HCT116 (cell line): ENCODE data around the gene SIPA1L3. TPM values are rescaled to one million over a fixed set of nuclear protein-coding genes. Genes with fewer than 3 reads are reported as not detected.

Experiments
- ATAC-seq: fragments of 200-7000 bp; cut with Tn5 transposase; 2 replicates; pipeline ENCODE4 v1.9.1; 2020; ENCODE audit warnings: mild to moderate bottlenecking, moderate library complexity
- BruUV-seq: library from RNA; stranded (reverse); fragments of 400-500 nt; replicated peaks from 2 replicates; lab custom pipeline; 2021; lab: Mats Ljungman, UMichigan
- CTCF ChIA-PET: fragments of 300-600 bp; sonication (Branson Sonifier 250); formaldehyde crosslinking; loops from one replicate; lab custom pipeline; 2021; ENCODE audit warnings: antibody characterized with exemption; lab: Charles Lee
- POLR2A ChIA-PET: fragments of 300-600, 350-600 bp; sonication (Branson Sonifier 250); formaldehyde crosslinking; loops from one replicate; lab custom pipeline; 2021; ENCODE audit warnings: antibody characterized with exemption; lab: Charles Lee
- RAD21 ChIA-PET, 2 experiments: fragments of 300-600 bp; sonication (Branson Sonifier 250); formaldehyde crosslinking; loops; one replicate each; lab custom pipeline; 2023; ENCODE audit warnings: low total read pairs in 2 of 2; ENCODE audit not compliant: uncharacterized antibody in 2 of 2, unreplicated experiment in 2 of 2, low non-redundant PET in 1 of 2; lab: Charles Lee
- DNase-seq: peaks from one replicate; pipeline ENCODE4 v3.0.0-alpha.2; 2010; ENCODE audit warnings: low read depth, low spot score
- H2AFZ ChIP-seq: fragments of 200-600 bp; shearing (Covaris generic), sonication (generic); 2 replicates; pipeline ENCODE4 v1.6.1; 2017; ENCODE audit warnings: low read depth, mixed run types, mixed read lengths, antibody characterized with exemption, low read length; ENCODE audit not compliant: poor library complexity, severe bottlenecking
- H3K27ac ChIP-seq: 2 replicates; pipeline ENCODE4 v1.5.1; 2012; ENCODE audit warnings: low read depth, low read length
- H3K27me3 ChIP-seq: fragments of 200-600 bp; sonication (generic); 2 replicates; pipeline ENCODE4 v1.6.1; 2016; ENCODE audit warnings: mixed run types, low read length, mixed read lengths; ENCODE audit not compliant: insufficient read depth
- H3K36me3 ChIP-seq, 2 experiments: fragments of 200-500 bp in 1 of 2; fragments of 200-600 bp in 1 of 2; sonication (Bioruptor generic) in 1 of 2; sonication (generic) in 1 of 2; 2 replicates each; pipeline versions ENCODE4 v1.5.1 to v1.6.1; 2014 to 2016; ENCODE audit warnings: low read length in 2 of 2, inconsistent platforms in 1 of 2, mixed read lengths in 1 of 2, mixed run types in 1 of 2; ENCODE audit not compliant: insufficient read depth in 2 of 2, control insufficient read depth in 1 of 2
- H3K4me1 ChIP-seq, 2 experiments: fragments of 200-600 bp in 1 of 2; sonication (generic) in 1 of 2; 2 replicates each; pipeline versions ENCODE4 v1.5.1 to v1.6.1; 2012 to 2017; ENCODE audit warnings: low read length in 2 of 2, inconsistent platforms in 1 of 2, mild to moderate bottlenecking in 1 of 2, mixed read lengths in 1 of 2, mixed run types in 1 of 2, moderate library complexity in 1 of 2; ENCODE audit not compliant: insufficient read depth in 2 of 2, control insufficient read depth in 1 of 2
- H3K4me2 ChIP-seq: fragments of 200-600 bp; sonication (generic); 2 replicates; pipeline ENCODE4 v1.6.1; 2017; ENCODE audit warnings: mixed run types, low read length, mixed read lengths
- H3K4me3 ChIP-seq, 2 experiments: fragments of 200-600 bp in 1 of 2; sonication (generic) in 1 of 2; replicated peaks in 1 of 2; 2 replicates each; pipeline ENCODE4 v1.5.1; 2011 to 2016; ENCODE audit warnings: low read length in 2 of 2, control low read depth in 1 of 2, low read depth in 1 of 2, mild to moderate bottlenecking in 1 of 2, mixed read lengths in 1 of 2, mixed run types in 1 of 2
- H3K79me2 ChIP-seq: fragments of 200-600 bp; sonication (generic); 2 replicates; pipeline ENCODE4 v1.6.1; 2017; ENCODE audit warnings: mild to moderate bottlenecking, mixed run types, low read length, moderate library complexity, mixed read lengths; ENCODE audit not compliant: insufficient read depth
- H3K9ac ChIP-seq: fragments of 200-600 bp; sonication (generic); 2 replicates; pipeline ENCODE4 v1.6.1; 2016; ENCODE audit warnings: low read length, mixed read lengths
- H3K9me2 ChIP-seq: fragments of 200-600 bp; sonication (generic), shearing (Covaris generic); 2 replicates; pipeline ENCODE4 v1.6.1; 2017; ENCODE audit warnings: mixed run types, mild to moderate bottlenecking, moderate library complexity; ENCODE audit not compliant: insufficient read depth
- H3K9me3 ChIP-seq, 2 experiments: fragments of 200-500 bp in 1 of 2; fragments of 200-600 bp in 1 of 2; sonication (Bioruptor generic) in 1 of 2; sonication (generic) in 1 of 2; 2 replicates each; pipeline ENCODE4 v1.6.1; 2014 to 2017; ENCODE audit warnings: low read length in 2 of 2, mixed read lengths in 2 of 2, inconsistent platforms in 1 of 2, low read depth in 1 of 2, mild to moderate bottlenecking in 1 of 2, mixed run types in 1 of 2, moderate library complexity in 1 of 2; ENCODE audit not compliant: control insufficient read depth in 1 of 2, insufficient read depth in 1 of 2
- H4K20me1 ChIP-seq: fragments of 200-600 bp; sonication (generic), shearing (Covaris generic); 2 replicates; pipeline ENCODE4 v1.6.1; 2017; ENCODE audit warnings: mixed run types, mild to moderate bottlenecking, moderate library complexity; ENCODE audit not compliant: insufficient read depth
- CBX3 ChIP-seq: IDR thresholded peaks from 2 replicates; pipeline ENCODE4 v1.6.1; 2012; ENCODE audit warnings: low read depth
- CTCF ChIP-seq, 3 experiments: fragments of 200-600 bp in 1 of 3; sonication (generic) in 1 of 3; IDR thresholded peaks in 2 of 3; conservative IDR thresholded peaks in 1 of 3; 2 replicates each; pipeline ENCODE4 v1.5.1; 2012 to 2017; ENCODE audit warnings: low read depth in 2 of 3, low read length in 2 of 3, antibody characterized with exemption in 1 of 3, borderline replicate concordance in 1 of 3, control low read depth in 1 of 3, mild to moderate bottlenecking in 1 of 3, mixed read lengths in 1 of 3, mixed run types in 1 of 3, moderate library complexity in 1 of 3; ENCODE audit not compliant: insufficient read depth in 1 of 3
- EGR1 ChIP-seq: IDR thresholded peaks from 2 replicates; pipeline ENCODE4 v1.6.1; 2012; ENCODE audit warnings: low read depth
- FOSL1 ChIP-seq: IDR thresholded peaks from 2 replicates; pipeline ENCODE4 v1.6.1; 2012; ENCODE audit warnings: low read depth
- JUND ChIP-seq: IDR thresholded peaks from 2 replicates; pipeline ENCODE4 v1.6.1; 2012
- REST ChIP-seq: IDR thresholded peaks from 2 replicates; pipeline ENCODE4 v1.6.1; 2012; ENCODE audit warnings: low read depth
- SIN3A ChIP-seq: IDR thresholded peaks from 2 replicates; pipeline ENCODE4 v1.6.1; 2012; ENCODE audit warnings: low read depth
- TCF7L2 ChIP-seq: IDR thresholded peaks from 2 replicates; pipeline ENCODE4 v1.7.0; 2011; ENCODE audit warnings: borderline replicate concordance, inconsistent platforms; ENCODE audit not compliant: insufficient read depth, insufficient read length; ENCODE audit errors: extremely low read depth
- intact Hi-C: fragments of 100-400 bp; cut with micrococcal nuclease; formaldehyde crosslinking; loops from 2 replicates; pipeline ENCODE4 v1.10.0; 2022
- total RNA-seq: library from RNA; stranded (reverse); gene quantifications from one replicate; pipeline ENCODE4 v1.2.1, GENCODE V29; 2021; ENCODE audit not compliant: unreplicated experiment

The SIPA1L3 gene
- total RNA-seq, 1 experiment from 2014 or later = 41.8 TPM

- Histone ChIP-seq H3K9ac (0 out of 2 replicates have a peak overlapping the region, but pooled peaks have one; percentile 2), H3K4me3 (no peak overlapping the region), H3K9me2 (no peaks in the 10 kb centered on the region), H3K4me2 (0 out of 2 replicates have a peak overlapping the region, but pooled peaks have one; percentile 11), H3K27me3 (no peaks in the 10 kb centered on the region), H3K36me3 (no peaks in the 10 kb centered on the region), H3K27ac (no peak overlapping the region), H4K20me1 (no peaks in the 10 kb centered on the region), H3K9me3 (no peaks in the 10 kb centered on the region), H3K4me1 (peaks cover 45 to 79% of the 10 kb centered on the region in 2 experiments), H2AFZ (no peak overlapping the region), H3K79me2 (peaks cover 88% of the 10 kb centered on the region)
- DNase-seq = no peak
- ATAC-seq = no peak
- no TSS peak for BruUV-seq
- POLR2A ChIA-PET = no interaction called here
- CTCF ChIA-PET = no interaction called here
- intact Hi-C loops = loop anchor here (10.0 kb wide), 1 partner anchor 49 kb away; no protein-coding TSS in a partner anchor
- no peak for TF ChIP-seq JUND
- TF ChIP-seq FOSL1 = no peak
- no peak for TF ChIP-seq CBX3
- TF ChIP-seq SIN3A = no peak
- TF ChIP-seq TCF7L2 = no peak
- no peak for TF ChIP-seq REST
- no peak for TF ChIP-seq EGR1
- TF ChIP-seq CTCF (IDR thresholded peaks at IDR 0.05 in 2 of 3, conservative IDR thresholded peaks at IDR 0.05 in 1 of 3; ENCODE audit: borderline replicate concordance in 1 of 3, insufficient read depth in 1 of 3, low read depth in 2 of 3, low read length in 2 of 3) = no peak
- RAD21 ChIA-PET = no interaction called here
Observed at GRCh38 chr19:37983916-37984315, 76.9 kb downstream of the SIPA1L3 start.
